CD4-positive, alpha-beta T cell treated with Interferon alpha-2 for 1 hour (primary cell): ENCODE results near the gene FDPS.

Experiments used
- DNase-seq, 2 donors: peaks; one replicate each; pipeline ENCODE4 v3.0.0-alpha.2; 2020 to 2022

FDPS gene

GRCh38 chr1:155308493-155309422, at the start of gene FDPS:
FDPS (plus strand) TSS chr1:155308866; CDS start chr1:155309790, 924 bp downstream.
- DNase-seq, result peak; percentile 98 to 99

- DNase-seq, result no peak
Observed at GRCh38 chr1:155260276-155260675, 48.4 kb upstream of the FDPS start.

DNA sequence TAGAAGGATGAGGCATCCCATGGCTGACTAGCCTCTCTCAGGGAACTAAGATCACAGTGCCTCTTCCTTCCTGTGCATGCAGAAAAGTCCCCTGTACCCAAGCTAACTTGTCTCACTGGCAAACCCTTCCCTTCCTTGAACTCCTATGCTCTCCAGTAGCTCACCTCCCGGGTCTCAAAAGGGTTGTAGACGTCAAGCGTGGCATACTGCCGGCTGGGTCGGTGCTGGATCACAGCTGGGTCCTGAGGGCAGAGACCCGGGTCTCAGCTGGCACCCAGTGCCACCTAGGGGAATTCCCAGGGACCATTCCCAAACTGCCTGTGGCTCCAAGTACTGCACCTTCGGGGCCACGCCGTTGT, 47.2 kb upstream of the FDPS start:
- no peak for DNase-seq

GRCh38 chr1:155261852-155262673, 46.6 kb upstream of the FDPS start, which contains the start of gene SCAMP3:
SCAMP3 (minus strand) TSS chr1:155262360; CDS start chr1:155262151, 209 bp downstream.
- DNase-seq, result peak; percentile 89 to 92

- no peak for DNase-seq
Observed at GRCh38 chr1:155263067-155263466, 45.6 kb upstream of the FDPS start.

GRCh38 chr1:155266553-155266952, 42.1 kb upstream of the FDPS start:
- DNase-seq, result no peak

GRCh38 chr1:155267373-155267772, 41.3 kb upstream of the FDPS start:
- no peak for DNase-seq

DNA sequence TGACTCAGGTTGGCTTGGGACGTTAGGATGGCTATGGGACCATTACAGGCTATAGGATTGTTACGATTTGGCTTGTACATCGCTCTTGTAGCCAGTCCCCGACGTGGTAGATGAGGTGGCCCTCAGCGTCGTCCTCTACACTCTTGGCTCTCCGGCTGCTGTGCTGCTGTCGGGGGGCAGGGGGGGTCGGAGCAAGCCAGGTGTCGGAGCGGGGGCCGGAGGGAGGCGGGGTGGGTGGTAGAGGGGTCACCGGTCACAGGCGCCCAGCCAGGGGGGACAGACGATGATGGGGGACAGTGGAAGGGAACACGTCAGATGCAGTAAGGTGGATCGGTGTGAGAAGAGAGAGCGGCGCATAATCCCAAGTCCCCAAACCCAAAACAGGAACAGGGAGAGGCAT, 40.0 kb upstream of the FDPS start:
- DNase-seq, result no peak

GRCh38 chr1:155269381-155269780, 39.3 kb upstream of the FDPS start:
- no peak for DNase-seq

- no peak for DNase-seq
Observed at GRCh38 chr1:155272466-155273342, 36.0 kb upstream of the FDPS start.

GRCh38 chr1:155273343-155274245, 35.1 kb upstream of the FDPS start, which contains the start of gene CLK2:
CLK2 (minus strand) TSS chr1:155273504; CDS start chr1:155270977, 2,527 bp downstream.
- peak; percentile 92 to 94 for DNase-seq

DNA sequence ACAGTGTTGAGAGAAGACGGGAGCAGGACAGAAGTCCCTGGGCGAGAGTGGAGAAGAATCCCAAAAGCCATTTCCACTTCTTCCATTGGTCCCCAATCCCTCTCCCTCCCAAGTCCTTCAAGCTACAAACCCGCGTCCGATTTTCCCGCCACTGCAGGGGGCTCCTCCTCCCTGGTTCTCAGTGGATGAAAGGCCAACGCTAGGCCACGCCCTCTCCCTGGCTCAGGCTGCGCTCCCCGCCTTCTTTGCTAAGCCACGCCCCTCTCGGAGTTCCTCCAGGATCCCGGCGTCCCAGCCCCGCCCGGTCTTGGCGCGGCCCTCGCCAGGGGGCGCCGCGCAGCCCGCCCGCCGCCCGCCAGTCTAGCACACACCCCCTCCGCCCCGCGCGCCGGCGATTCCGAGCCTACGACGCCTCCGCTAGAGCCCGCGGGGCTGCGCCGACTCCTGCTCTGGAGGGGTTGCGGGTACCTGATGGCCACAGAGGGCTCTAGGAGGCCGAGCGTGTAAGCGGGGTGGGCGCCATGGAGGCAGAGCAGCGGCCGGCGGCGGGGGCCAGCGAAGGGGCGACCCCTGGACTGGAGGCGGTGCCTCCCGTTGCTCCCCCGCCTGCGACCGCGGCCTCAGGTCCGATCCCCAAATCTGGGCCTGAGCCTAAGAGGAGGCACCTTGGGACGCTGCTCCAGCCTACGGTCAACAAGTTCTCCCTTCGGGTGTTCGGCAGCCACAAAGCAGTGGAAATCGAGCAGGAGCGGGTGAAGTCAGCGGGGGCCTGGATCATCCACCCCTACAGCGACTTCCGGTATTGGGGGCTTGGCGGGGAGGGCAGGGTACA, 31.4 kb upstream of the FDPS start, which contains the start of gene HCN3:
Gene HCN3, plus strand, starts transcription at position 394 of the 832 bp plus-strand sequence. Its CDS starts 128 bp downstream, at position 522.
- DNase-seq, result peak; percentile 93 to 96

DNA sequence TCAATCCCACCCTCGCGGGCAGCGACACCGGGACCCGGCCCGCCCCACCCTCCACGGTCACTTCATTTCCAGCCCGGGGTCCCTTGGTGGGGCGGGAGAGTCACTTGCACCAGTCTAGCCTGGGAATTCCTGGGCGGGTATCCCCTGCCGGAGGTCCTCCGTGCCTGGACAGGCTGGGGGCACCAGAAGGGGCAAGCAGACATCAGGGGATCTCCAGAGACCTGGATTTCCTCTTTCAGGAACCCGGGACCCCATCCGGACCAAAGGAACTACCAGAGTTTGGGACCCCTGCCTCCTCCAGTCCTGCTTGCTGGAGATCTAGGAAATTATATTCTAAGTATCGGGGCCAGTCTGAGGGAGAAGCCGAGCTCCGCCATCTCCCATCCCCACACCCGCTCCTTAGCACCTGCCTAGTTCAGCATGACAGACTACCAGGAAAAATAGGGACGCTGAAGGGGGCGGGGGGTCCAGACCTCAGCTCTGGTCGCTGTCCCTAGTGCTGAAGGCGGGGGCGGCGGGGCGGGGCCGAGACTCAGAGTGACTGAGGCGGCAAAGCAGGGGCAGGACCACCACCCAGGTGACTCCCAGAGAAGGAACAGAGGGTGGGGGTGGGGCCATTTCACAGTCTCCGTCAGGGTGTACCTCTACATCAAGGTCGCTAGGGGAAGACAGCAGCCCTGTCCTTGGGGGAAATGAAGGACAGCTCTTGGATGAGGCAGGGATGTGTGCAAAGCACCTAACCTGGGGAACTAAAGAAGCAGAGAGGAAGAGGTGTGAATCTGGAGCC, 30.6 kb upstream of the FDPS start:
- DNase-seq, result peak; percentile 63 to 82

GRCh38 chr1:155278689-155279160, 29.9 kb upstream of the FDPS start:
- no peak for DNase-seq

DNA sequence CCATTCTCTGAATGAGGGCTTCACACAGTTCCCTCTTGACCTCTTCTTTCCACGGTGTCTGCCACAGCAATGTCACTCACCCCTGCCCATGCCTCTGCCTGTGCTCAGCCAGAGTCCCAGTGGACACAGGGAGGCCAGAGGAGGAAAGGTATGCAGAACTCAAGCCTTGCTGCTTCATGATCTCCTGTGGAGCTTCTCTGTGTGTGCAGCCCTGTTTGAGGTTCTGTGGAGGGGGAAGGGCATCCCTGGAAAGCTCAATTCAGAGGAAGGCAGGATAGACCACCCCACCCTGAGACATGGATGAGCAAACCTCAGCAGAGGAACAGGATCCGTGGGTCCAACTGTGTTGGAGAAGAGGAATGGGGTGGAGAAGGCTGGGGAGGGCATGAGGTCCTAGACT, 29.4 kb upstream of the FDPS start:
- no peak for DNase-seq

- no peak for DNase-seq
Observed at GRCh38 chr1:155282488-155283091, 26.1 kb upstream of the FDPS start.

GRCh38 chr1:155284476-155284875, 24.2 kb upstream of the FDPS start:
- no peak for DNase-seq

DNA sequence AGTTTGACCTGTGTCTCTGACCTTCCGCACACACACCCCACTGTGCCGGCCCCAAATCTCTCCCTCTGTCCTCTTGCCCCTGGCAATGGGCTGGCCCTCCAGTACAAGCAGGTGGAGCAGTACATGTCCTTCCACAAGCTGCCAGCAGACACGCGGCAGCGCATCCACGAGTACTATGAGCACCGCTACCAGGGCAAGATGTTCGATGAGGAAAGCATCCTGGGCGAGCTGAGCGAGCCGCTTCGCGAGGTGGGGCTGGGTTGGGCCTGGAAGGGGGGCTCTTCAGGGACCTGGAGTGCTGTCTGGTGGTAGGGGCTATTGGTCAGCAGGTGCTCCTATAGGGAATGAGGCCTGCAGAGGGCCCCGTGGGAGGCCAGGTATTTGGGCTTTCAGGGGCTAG, 23.6 kb upstream of the FDPS start:
- no peak for DNase-seq

DNA sequence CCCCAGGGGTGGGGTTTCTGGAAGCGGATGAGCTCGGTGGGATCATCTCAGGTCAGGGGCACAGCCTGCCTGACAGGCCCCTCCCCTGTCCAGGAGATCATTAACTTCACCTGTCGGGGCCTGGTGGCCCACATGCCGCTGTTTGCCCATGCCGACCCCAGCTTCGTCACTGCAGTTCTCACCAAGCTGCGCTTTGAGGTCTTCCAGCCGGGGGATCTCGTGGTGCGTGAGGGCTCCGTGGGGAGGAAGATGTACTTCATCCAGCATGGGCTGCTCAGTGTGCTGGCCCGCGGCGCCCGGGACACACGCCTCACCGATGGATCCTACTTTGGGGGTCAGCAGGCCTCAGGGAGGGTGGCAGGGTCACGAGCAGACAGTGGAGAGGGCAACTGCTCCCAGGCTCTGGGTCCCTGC, 23.0 kb upstream of the FDPS start:
- no peak for DNase-seq
